Activated CD4-positive, alpha-beta memory T cell treated with anti-CD3 and anti-CD28 coated beads for 36 hours (primary cell): ENCODE data around the gene USE1. TPM values are rescaled to one million over a fixed set of nuclear protein-coding genes. Genes with fewer than 3 reads are reported as not detected.
"Not testable (repeated sequence)": the region's sequence is repeated elsewhere in the genome, so short reads cannot be mapped to it uniquely, and the experiment has no call there.

Source experiments
- CTCF ChIA-PET: fragments of 350-600 bp; sonication (Branson Sonifier 250); formaldehyde crosslinking; loops from one replicate; lab custom pipeline; 2021; ENCODE audit warnings: antibody characterized with exemption, inconsistent platforms; lab: Charles Lee
- POLR2A ChIA-PET: fragments of 350-600 bp; sonication (Branson Sonifier 250); formaldehyde crosslinking; loops from one replicate; lab custom pipeline; 2021; ENCODE audit warnings: antibody characterized with exemption; lab: Charles Lee
- DNase-seq: peaks from one replicate; pipeline ENCODE4 v3.0.0-alpha.2; 2020
- H3K27ac Mint-ChIP-seq: one replicate; pipeline ENCODE4 v1.8.0; 2021; ENCODE audit warnings: mixed read lengths
- H3K27me3 Mint-ChIP-seq: one replicate; pipeline ENCODE4 v1.8.0; 2021; ENCODE audit warnings: mixed read lengths
- H3K36me3 Mint-ChIP-seq: one replicate; pipeline ENCODE4 v1.8.0; 2021; ENCODE audit warnings: mixed read lengths
- H3K4me1 Mint-ChIP-seq: one replicate; pipeline ENCODE4 v1.8.0; 2021; ENCODE audit warnings: low read depth, mixed read lengths
- H3K4me3 Mint-ChIP-seq: one replicate; pipeline ENCODE4 v1.8.0; 2021; ENCODE audit warnings: mild to moderate bottlenecking, mixed read lengths
- H3K9me3 Mint-ChIP-seq: one replicate; pipeline ENCODE4 v1.8.0; 2021; ENCODE audit warnings: mixed read lengths
- intact Hi-C: fragments of 100-400 bp; cut with micrococcal nuclease; formaldehyde crosslinking; loops from one replicate; pipeline ENCODE4 v1.15.1; 2023
- total RNA-seq, 2 experiments: library from RNA; stranded (reverse); gene quantifications; one replicate each; pipeline ENCODE4 v1.2.3, GENCODE V29; 2021

Gene USE1
- total RNA-seq, 2 experiments from 2014 or later: 24.6 to 28.5 TPM

DNA sequence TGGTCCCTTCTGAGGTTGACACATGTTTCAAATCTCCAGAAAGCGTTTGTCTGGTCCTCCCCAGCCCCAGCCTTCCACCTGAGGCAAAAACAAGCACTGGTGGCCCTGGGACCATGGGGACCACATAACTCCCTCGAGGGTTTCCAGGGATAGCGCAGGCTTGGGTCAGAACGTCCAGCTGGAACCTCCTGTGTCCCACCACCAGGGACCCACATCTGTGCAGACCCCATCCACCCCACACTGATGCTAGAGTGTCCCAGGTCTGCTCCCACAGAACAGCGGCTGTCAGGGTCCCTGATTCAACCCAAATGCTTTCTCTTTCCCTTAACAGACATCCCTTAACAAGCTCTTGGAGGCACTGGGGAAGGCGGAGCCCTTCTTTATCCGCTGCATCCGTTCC, 29.6 kb upstream of the USE1 start:
- Mint-ChIP-seq H3K27ac (no peak overlapping the region), H3K4me3 (no peak overlapping the region), H3K36me3 (peaks cover 27% of the 10 kb centered on the region), H3K9me3 (no peaks in the 10 kb centered on the region), H3K27me3 (no peaks in the 10 kb centered on the region), H3K4me1 (peaks cover 19% of the 10 kb centered on the region)
- intact Hi-C loops: no loop called here
- ChIA-PET POLR2A (no interaction called here), CTCF (interaction anchor here (1.8 kb wide), 1 partner anchor 119 kb away, joined by 4 read pairs; no protein-coding TSS in a partner anchor)
- DNase-seq: no peak

DNA sequence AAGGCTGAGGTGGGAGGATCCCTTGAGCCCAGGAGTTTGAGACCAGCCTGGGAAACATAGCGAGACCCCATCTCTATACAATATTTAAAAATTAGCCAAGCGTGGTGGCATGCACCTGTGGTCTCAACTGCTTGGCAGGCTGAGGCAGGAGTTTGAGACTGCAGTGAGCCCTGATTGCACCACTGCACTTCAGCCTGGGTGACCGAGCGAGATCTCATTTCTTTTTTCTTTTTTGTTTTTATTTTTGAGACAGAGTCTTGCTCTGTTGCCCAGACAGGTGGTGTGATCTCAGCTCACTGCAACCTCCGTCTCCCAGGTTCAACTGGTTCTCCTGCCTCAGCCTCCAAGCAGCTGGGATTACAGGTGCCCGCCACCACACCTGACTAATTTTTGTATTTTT, 23.4 kb upstream of the USE1 start:
- H3K4me3 Mint-ChIP-seq, H3K27me3 Mint-ChIP-seq, POLR2A ChIA-PET, intact Hi-C loops, H3K4me1 Mint-ChIP-seq, CTCF ChIA-PET, DNase-seq, H3K27ac Mint-ChIP-seq, H3K9me3 Mint-ChIP-seq: not testable (repeated sequence)
- peaks cover 30% of the 10 kb centered on the region for H3K36me3 Mint-ChIP-seq

- H3K36me3 Mint-ChIP-seq: peaks cover 24% of the 10 kb centered on the region
- no peak overlapping the region for H3K27ac Mint-ChIP-seq
- CTCF ChIA-PET: no interaction called here
- no peak for DNase-seq
- H3K4me1 Mint-ChIP-seq: no peaks in the 10 kb centered on the region
- no peaks in the 10 kb centered on the region for H3K9me3 Mint-ChIP-seq
- POLR2A ChIA-PET: no interaction called here
- H3K27me3 Mint-ChIP-seq: no peaks in the 10 kb centered on the region
- intact Hi-C loops: no loop called here
- no peak overlapping the region for H3K4me3 Mint-ChIP-seq
These were observed 22.4 kb upstream of the USE1 start for GRCh38 chr19:17192751-17193150.

- ChIA-PET CTCF (no interaction called here), POLR2A (no interaction called here)
- intact Hi-C loops: no loop called here
- Mint-ChIP-seq H3K4me3 (no peak overlapping the region), H3K4me1 (no peaks in the 10 kb centered on the region), H3K27ac (no peak overlapping the region), H3K27me3 (no peaks in the 10 kb centered on the region), H3K36me3 (peaks cover 29% of the 10 kb centered on the region), H3K9me3 (no peaks in the 10 kb centered on the region)
- no peak for DNase-seq
These were observed 20.5 kb upstream of the USE1 start for GRCh38 chr19:17194608-17195007.

DNA sequence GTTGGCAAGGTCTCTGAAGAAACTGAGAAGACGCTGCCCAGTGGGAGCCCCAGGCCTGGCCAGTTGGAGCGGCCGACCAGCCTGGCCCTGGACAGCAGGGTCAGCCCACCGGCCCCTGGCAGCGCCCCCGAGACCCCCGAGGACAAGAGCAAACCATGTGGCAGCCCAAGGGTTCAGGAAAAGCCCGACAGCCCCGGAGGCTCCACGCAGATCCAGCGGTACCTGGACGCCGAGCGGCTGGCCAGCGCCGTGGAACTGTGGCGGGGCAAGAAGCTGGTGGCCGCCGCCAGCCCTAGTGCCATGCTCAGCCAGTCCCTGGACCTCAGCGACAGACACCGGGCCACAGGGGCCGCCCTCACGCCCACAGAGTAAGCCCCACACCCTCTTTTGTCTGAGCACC, 20.1 kb upstream of the USE1 start:
- Mint-ChIP-seq H3K4me3 (no peak overlapping the region), H3K27ac (no peak overlapping the region), H3K9me3 (no peaks in the 10 kb centered on the region), H3K27me3 (no peaks in the 10 kb centered on the region), H3K4me1 (no peaks in the 10 kb centered on the region), H3K36me3 (peaks cover 30% of the 10 kb centered on the region)
- no peak for DNase-seq
- POLR2A ChIA-PET: no interaction called here
- CTCF ChIA-PET: no interaction called here
- intact Hi-C loops: no loop called here

DNA sequence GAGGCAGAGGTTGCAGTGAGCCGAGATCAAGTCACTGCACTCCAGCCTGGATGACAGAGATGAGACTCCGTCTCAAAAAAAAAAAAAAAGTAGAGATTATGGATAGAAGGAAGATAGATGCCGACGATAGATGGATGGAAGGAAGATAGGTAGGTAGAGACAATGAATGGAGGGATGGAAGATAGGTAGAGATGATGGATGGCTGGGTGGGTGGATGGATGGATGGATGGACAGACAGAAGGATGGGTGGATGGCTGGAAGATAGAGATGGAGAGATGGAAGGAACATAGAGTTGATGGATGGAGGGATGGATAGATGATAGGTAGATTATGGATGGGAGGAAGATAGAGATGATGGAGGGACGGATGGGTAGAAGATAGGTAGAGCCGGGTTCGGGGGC, 18.5 kb upstream of the USE1 start:
- H3K4me1 Mint-ChIP-seq: no peaks in the 10 kb centered on the region
- no peaks in the 10 kb centered on the region for H3K9me3 Mint-ChIP-seq
- H3K27me3 Mint-ChIP-seq: no peaks in the 10 kb centered on the region
- ChIA-PET CTCF (no interaction called here), POLR2A (no interaction called here)
- H3K4me3 Mint-ChIP-seq: no peak overlapping the region
- DNase-seq: no peak
- H3K27ac Mint-ChIP-seq: no peak overlapping the region
- H3K36me3 Mint-ChIP-seq: peaks cover 35% of the 10 kb centered on the region
- intact Hi-C loops: no loop called here

- POLR2A ChIA-PET: no interaction called here
- CTCF ChIA-PET: no interaction called here
- no peak for DNase-seq
- intact Hi-C loops: no loop called here
- H3K27me3 Mint-ChIP-seq: no peaks in the 10 kb centered on the region
- H3K27ac Mint-ChIP-seq: no peak overlapping the region
- no peaks in the 10 kb centered on the region for H3K4me1 Mint-ChIP-seq
- H3K4me3 Mint-ChIP-seq: no peak overlapping the region
- no peaks in the 10 kb centered on the region for H3K9me3 Mint-ChIP-seq
- H3K36me3 Mint-ChIP-seq: peaks cover 46% of the 10 kb centered on the region
These were observed 17.5 kb upstream of the USE1 start for GRCh38 chr19:17197666-17198065.

DNA sequence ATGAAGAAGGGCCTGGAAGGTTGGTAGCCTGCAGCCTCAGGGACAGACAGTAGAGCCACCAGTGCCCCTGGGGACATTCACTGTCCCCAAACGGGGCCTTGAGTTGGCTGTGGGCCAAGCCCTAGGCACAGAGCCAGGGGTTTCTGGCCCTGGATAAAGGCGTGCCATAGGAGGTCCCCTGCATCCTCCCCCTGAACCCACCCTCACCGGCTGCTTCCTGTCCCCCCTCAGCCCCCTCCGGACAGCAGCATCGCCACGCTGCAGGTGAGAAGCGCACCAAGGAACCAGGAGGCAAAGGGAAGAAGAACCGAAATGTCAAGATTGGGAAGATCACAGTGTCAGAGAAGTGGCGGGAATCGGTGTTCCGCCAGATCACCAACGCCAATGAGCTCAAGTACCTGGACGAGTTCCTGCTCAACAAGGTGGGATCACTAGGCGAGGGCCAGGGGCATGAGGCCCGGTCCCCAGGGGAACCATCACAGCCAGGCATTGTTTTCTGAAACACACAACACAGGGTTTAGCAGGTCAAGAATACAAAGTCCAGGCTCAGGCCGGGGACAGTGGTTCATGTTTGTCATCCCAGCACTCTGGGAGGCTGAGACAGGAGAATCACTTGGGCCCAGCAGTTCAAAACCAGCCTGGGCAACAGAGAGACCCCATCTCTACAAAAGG, 14.6 kb upstream of the USE1 start:
- no peaks in the 10 kb centered on the region for H3K4me1 Mint-ChIP-seq
- H3K4me3 Mint-ChIP-seq: no peak overlapping the region
- no peaks in the 10 kb centered on the region for H3K9me3 Mint-ChIP-seq
- peaks cover 50% of the 10 kb centered on the region for H3K36me3 Mint-ChIP-seq
- POLR2A ChIA-PET: no interaction called here
- no peak overlapping the region for H3K27ac Mint-ChIP-seq
- H3K27me3 Mint-ChIP-seq: no peaks in the 10 kb centered on the region
- intact Hi-C loops: no loop called here
- CTCF ChIA-PET: no interaction called here
- no peak for DNase-seq

GRCh38 chr19:17202249-17202648, 12.9 kb upstream of the USE1 start:
- H3K27me3 Mint-ChIP-seq: no peaks in the 10 kb centered on the region
- no peak overlapping the region for H3K27ac Mint-ChIP-seq
- peak; percentile 50 for DNase-seq
- no peaks in the 10 kb centered on the region for H3K4me1 Mint-ChIP-seq
- POLR2A ChIA-PET: no interaction called here
- H3K9me3 Mint-ChIP-seq: no peaks in the 10 kb centered on the region
- intact Hi-C loops: no loop called here
- H3K4me3 Mint-ChIP-seq: no peak overlapping the region
- H3K36me3 Mint-ChIP-seq: peaks cover 45% of the 10 kb centered on the region
- CTCF ChIA-PET: no interaction called here

DNA sequence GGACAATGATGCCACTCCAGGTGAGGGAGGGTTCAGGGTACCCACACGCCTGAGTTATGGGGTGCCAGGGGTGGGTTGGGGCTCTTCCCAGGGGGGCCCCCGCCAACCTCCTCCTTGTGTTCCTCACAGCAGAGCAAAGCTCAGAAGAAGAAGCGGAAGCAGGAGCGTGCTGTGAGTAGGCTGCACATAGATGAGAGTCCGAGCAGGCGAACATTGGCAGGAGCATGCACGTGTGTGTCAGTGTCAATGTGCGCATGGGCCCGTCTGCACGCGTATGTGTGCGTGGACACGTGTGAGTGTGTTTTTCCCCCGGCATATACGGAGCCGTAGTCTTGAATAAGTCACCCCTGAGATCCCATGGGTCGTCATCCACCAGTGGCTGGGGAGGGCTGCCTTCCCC, 12.4 kb upstream of the USE1 start:
- POLR2A ChIA-PET: no interaction called here
- no peaks in the 10 kb centered on the region for H3K27me3 Mint-ChIP-seq
- H3K27ac Mint-ChIP-seq: no peak overlapping the region
- no peak for DNase-seq
- H3K9me3 Mint-ChIP-seq: no peaks in the 10 kb centered on the region
- no peak overlapping the region for H3K4me3 Mint-ChIP-seq
- peaks cover 43% of the 10 kb centered on the region for H3K36me3 Mint-ChIP-seq
- no peaks in the 10 kb centered on the region for H3K4me1 Mint-ChIP-seq
- intact Hi-C loops: no loop called here
- CTCF ChIA-PET: no interaction called here

DNA sequence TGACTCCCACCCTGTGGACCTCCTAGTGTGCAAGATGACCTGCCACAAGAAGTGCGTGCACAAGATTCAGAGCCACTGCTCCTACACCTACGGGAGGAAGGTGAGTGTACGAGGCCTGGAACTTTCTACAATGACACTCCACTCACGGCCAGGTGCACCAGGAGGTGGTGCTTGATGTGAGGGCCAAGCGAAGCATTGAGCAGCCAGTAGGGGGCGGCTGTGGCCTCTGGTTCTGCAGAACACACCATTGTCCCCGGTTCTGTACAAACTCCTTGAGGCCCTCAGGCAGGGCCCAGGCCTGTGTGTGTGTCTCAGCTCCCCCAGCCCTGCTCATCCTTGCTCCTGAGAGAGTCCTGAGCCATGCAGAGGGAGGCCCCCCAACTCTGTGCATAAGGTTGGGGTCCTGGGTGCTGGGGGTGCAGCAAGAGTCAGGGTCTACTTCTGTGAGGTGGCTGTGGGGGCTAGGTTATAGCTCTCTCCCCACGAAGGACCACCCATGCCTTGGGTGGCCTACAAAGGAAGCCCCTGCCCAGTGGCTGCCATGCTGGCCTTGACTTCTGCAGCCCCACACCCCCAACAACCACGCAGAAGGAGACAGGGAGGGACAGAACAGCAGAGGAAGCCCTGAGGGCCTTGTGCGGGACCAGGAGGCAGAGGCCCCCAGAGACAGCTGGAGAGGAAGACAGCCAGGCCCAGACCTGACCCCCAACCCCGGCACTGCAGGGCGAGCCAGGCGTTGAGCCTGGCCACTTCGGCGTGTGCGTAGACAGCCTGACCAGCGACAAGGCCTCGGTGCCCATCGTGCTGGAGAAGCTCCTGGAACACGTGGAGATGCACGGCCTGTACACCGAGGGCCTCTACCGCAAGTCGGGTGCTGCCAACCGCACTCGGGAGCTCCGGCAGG, 9.7 kb upstream of the USE1 start:
- Mint-ChIP-seq H3K36me3 (peaks cover 37% of the 10 kb centered on the region), H3K27me3 (no peaks in the 10 kb centered on the region), H3K9me3 (no peaks in the 10 kb centered on the region), H3K4me3 (no peak overlapping the region), H3K4me1 (peaks cover 8% of the 10 kb centered on the region), H3K27ac (no peak overlapping the region)
- CTCF ChIA-PET: interaction anchor here (0.9 to 1.8 kb wide), 7 partner anchors 9 to 77 kb away, joined by 3 to 6 read pairs (median 3); partner anchors contain the start of genes BABAM1 and USE1
- intact Hi-C loops: loop anchor here (1.0 kb wide), 1 partner anchor 77 kb away; no protein-coding TSS in a partner anchor
- POLR2A ChIA-PET: no interaction called here
- peak; percentile 69 for DNase-seq

- ChIA-PET CTCF (interaction anchor here (0.8 to 1.8 kb wide), 3 partner anchors 17 to 75 kb away, joined by 3 to 6 read pairs (median 3); no protein-coding TSS in a partner anchor), POLR2A (no interaction called here)
- Mint-ChIP-seq H3K36me3 (peaks cover 24% of the 10 kb centered on the region), H3K27ac (no peak overlapping the region), H3K27me3 (no peaks in the 10 kb centered on the region), H3K9me3 (no peaks in the 10 kb centered on the region), H3K4me3 (no peak overlapping the region), H3K4me1 (peaks cover 8% of the 10 kb centered on the region)
- DNase-seq: no peak
- intact Hi-C loops: no loop called here
These were observed 8.2 kb upstream of the USE1 start for GRCh38 chr19:17206736-17207581.
